ENCODE data around the gene MST1. TPM values are rescaled to one million over a fixed set of nuclear protein-coding genes. Genes with fewer than 3 reads are reported as not detected.

The MST1 gene
- total RNA-seq, 1 experiment from 2014 or later: 1.7 TPM

GRCh38 chr3:49648354-49649019 is 40.8 kb downstream of the MST1 start:
- BruUV-seq (replicated peaks): no TSS peak
- TF ChIP-seq EZH2 (IDR thresholded peaks at IDR 0.05; ENCODE audit: low read length, unreplicated experiment) (no peak), CTCF (conservative IDR thresholded peaks at IDR 0.05; ENCODE audit: low read depth, low read length) (no peak)
- intact Hi-C loops (cut with micrococcal nuclease): no loop called here
- Histone ChIP-seq H4K20me1 (ENCODE audit: low read length) (no peaks in the 10 kb centered on the region), H3K36me3 (ENCODE audit: low read depth, low read length) (no peaks in the 10 kb centered on the region), H2AFZ (ENCODE audit: low read length) (no peak overlapping the region), H3K9ac (ENCODE audit: low read length) (no peak overlapping the region), H3F3A (ENCODE audit: low read length, unreplicated experiment) (no peaks in the 10 kb centered on the region), H3K4me1 (ENCODE audit: insufficient read depth, low read length) (peaks cover 5% of the 10 kb centered on the region; the same call in 1 of the 2 replicates), H3K27ac (ENCODE audit: low read length) (no peak overlapping the region), H3K79me2 (ENCODE audit: low read length) (no peaks in the 10 kb centered on the region), H3K9me2 (replicated peaks; ENCODE audit: low read length) (no peaks in the 10 kb centered on the region), H3K27me3 (ENCODE audit: low read length) (no peaks in the 10 kb centered on the region), H3K4me2 (ENCODE audit: low read length) (no peak overlapping the region), H3K4me3 (ENCODE audit: low read length) (no peak overlapping the region), H3K9me3 (ENCODE audit: low read length) (no peaks in the 10 kb centered on the region)
- ChIA-PET POLR2A (ENCODE audit: unreplicated experiment) (no interaction called here), CTCF (no interaction called here)
- ATAC-seq (no peak), DNase-seq (no peak)

- peak; percentile 45 for ATAC-seq
These were observed 41.5 kb downstream of the MST1 start for GRCh38 chr3:49647741-49648140.

More at GRCh38 chr3:49647741-49648140, 41.5 kb downstream of the MST1 start:
- Histone ChIP-seq H3K36me3 (ENCODE audit: low read depth, low read length) (no peaks in the 10 kb centered on the region), H3K4me3 (ENCODE audit: low read length) (no peak overlapping the region), H3K4me1 (ENCODE audit: insufficient read depth, low read length) (peaks cover 5% of the 10 kb centered on the region; the same call in 1 of the 2 replicates), H3K79me2 (ENCODE audit: low read length) (no peaks in the 10 kb centered on the region), H4K20me1 (ENCODE audit: low read length) (no peaks in the 10 kb centered on the region), H3F3A (ENCODE audit: low read length, unreplicated experiment) (no peaks in the 10 kb centered on the region), H3K9me2 (replicated peaks; ENCODE audit: low read length) (no peaks in the 10 kb centered on the region), H2AFZ (ENCODE audit: low read length) (no peak overlapping the region), H3K9me3 (ENCODE audit: low read length) (no peaks in the 10 kb centered on the region), H3K9ac (ENCODE audit: low read length) (no peak overlapping the region), H3K27me3 (ENCODE audit: low read length) (no peaks in the 10 kb centered on the region), H3K4me2 (ENCODE audit: low read length) (no peak overlapping the region), H3K27ac (ENCODE audit: low read length) (no peak overlapping the region)
- no peak for DNase-seq
- ChIA-PET CTCF (no interaction called here), POLR2A (ENCODE audit: unreplicated experiment) (no interaction called here)
- intact Hi-C loops (cut with micrococcal nuclease): no loop called here
- no TSS peak for BruUV-seq (replicated peaks)
- TF ChIP-seq EZH2phosphoT487 (IDR thresholded peaks at IDR 0.05; ENCODE audit: borderline replicate concordance, low read length) (no peak), EZH2 (IDR thresholded peaks at IDR 0.05; ENCODE audit: low read length, unreplicated experiment) (no peak), CTCF (conservative IDR thresholded peaks at IDR 0.05; ENCODE audit: low read depth, low read length) (no peak)
